OCI-LY3 (cell line): ENCODE results near the gene HIGD1C.

ENCODE experiments used
- EZH2phosphoT487 ChIP-seq: fragments of 200-600 bp; shearing (Covaris generic); IDR thresholded peaks from 2 replicates; pipeline ENCODE4 v1.6.1; 2018; ENCODE audit warnings: antibody characterized with exemption, mixed run types, low read depth
- TF ChIP-seq, protein P1 (sequence below): fragments of 200-600, 300-600 bp; sonication (generic); IDR thresholded peaks from 2 replicates; pipeline ENCODE4 v1.5.1; 2014; ENCODE audit warnings: antibody characterized with exemption, low read length, low read depth

DNA sequence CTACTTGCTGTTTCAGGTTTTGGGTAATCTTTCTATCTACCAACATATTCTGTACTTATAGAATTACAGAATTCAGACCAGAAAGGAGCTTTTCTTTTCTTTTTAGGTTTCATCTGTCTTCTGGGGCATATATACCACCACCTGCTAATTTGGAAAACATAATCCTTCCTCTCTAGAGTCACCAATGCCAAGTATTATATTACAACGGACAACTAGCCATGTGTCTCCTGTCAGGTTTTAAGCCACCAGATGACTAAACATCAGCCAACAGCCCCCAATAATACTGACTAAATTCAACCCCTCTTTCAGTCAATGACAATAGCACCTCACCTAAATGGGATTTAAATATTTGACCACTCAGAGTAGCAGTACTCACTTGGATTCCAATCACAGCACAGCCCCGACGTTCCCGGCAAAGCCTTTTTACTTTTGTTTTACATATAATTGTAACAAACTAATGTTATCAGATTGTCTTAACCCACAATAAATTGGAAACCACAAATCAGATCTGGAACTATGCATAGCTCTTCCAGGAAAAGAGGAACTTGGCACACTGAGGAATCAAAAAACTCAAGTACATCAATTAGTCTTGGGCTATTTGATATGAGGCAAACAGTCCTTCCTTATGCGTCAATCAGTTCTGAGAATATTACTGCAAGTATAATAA lies 60.4 kb downstream of the HIGD1C start:
- TF ChIP-seq, protein P1, sequence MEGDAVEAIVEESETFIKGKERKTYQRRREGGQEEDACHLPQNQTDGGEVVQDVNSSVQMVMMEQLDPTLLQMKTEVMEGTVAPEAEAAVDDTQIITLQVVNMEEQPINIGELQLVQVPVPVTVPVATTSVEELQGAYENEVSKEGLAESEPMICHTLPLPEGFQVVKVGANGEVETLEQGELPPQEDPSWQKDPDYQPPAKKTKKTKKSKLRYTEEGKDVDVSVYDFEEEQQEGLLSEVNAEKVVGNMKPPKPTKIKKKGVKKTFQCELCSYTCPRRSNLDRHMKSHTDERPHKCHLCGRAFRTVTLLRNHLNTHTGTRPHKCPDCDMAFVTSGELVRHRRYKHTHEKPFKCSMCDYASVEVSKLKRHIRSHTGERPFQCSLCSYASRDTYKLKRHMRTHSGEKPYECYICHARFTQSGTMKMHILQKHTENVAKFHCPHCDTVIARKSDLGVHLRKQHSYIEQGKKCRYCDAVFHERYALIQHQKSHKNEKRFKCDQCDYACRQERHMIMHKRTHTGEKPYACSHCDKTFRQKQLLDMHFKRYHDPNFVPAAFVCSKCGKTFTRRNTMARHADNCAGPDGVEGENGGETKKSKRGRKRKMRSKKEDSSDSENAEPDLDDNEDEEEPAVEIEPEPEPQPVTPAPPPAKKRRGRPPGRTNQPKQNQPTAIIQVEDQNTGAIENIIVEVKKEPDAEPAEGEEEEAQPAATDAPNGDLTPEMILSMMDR, result no peak
- TF ChIP-seq EZH2phosphoT487, result no peak
